ENCODE data around the gene INPP4A. TPM values are rescaled to one million over a fixed set of nuclear protein-coding genes. Genes with fewer than 3 reads are reported as not detected.

The INPP4A gene
- total and polyA plus RNA-seq, 2 of the 13 experiments (the other 11 are each of a cell fraction or from before 2014, with no cell fraction given), result 10.1 to 10.9 TPM

- TF ChIP-seq ZNF710 (CRISPR knock-in tag; IDR thresholded peaks at IDR 0.05; ENCODE audit: borderline replicate concordance), result no peak
- no peak for TF ChIP-seq MIXL1 (CRISPR knock-in tag; IDR thresholded peaks at IDR 0.05)
- no peak for TF ChIP-seq DR1 (CRISPR knock-in tag; IDR thresholded peaks at IDR 0.05)
Measured at GRCh38 chr2:98404556-98405250, 40.0 kb upstream of the INPP4A start (continued).

GRCh38 chr2:98405301-98405700 lies 39.4 kb upstream of the INPP4A start:
- ChIA-PET CTCF (ENCODE audit: low intra/inter-chr PET ratio, low total read pairs) (no interaction called here), POLR2A (no interaction called here)
- Histone ChIP-seq H3K4me3 (replicated peaks in 1 of 3; ENCODE audit: insufficient read depth in 1 of 3, low read depth in 2 of 3, low read length in 3 of 3) (no peak overlapping the region), H3K9ac (ENCODE audit: insufficient read depth, low read depth, low read length) (no peak overlapping the region), H3K9me3 (ENCODE audit: low read length) (no peaks in the 10 kb centered on the region), H3K27me3 (ENCODE audit: control insufficient read depth in 1 of 2, insufficient read depth in 2 of 2, low read length in 2 of 2) (peaks cover 0 to 3% of the 10 kb centered on the region in 2 experiments; a peak in 2 of 5 replicates), H3K36me3 (replicated peaks in 1 of 2; ENCODE audit: control insufficient read depth in 1 of 2, insufficient read depth in 2 of 2, low read length in 2 of 2) (no peaks in the 10 kb centered on the region), H3K4me1 (ENCODE audit: insufficient read depth, low read length) (no peaks in the 10 kb centered on the region), H2AFZ (ENCODE audit: low read length) (no peak overlapping the region), H3K27ac (ENCODE audit: extremely low read length, insufficient read depth, low read length) (no peak overlapping the region), H3K4me2 (ENCODE audit: low read depth, low read length) (no peak overlapping the region), H4K20me1 (ENCODE audit: insufficient read depth, low read length) (no peaks in the 10 kb centered on the region), H3K79me2 (ENCODE audit: insufficient read depth, low read length) (no peaks in the 10 kb centered on the region)
- FAIRE-seq (no peak), ATAC-seq (no peak; the same call in 2 of the 3 replicates), DNase-seq (ENCODE audit: low spot score) (no peak)
- 6% methylated on average over 2 of the region's 2 CpGs for WGBS (ENCODE audit: low lambda C conversion rate)
- intact Hi-C loops (cut with micrococcal nuclease; ENCODE audit: unreplicated experiment) (no loop called here), in situ Hi-C loops (cut with HindIII; ENCODE audit: extremely low pct_ligation_motif_present, low pct_unique_long_range_greater_than_20kb) (loop anchor here (25.0 kb wide), 1 partner anchor 432 kb away; no protein-coding TSS in a partner anchor)
- no TSS peak for BruUV-seq (replicated peaks)
- no peak for TF ChIP-seq HBP1 (CRISPR knock-in tag; IDR thresholded peaks at IDR 0.05; ENCODE audit: low read depth)
- no peak for TF ChIP-seq ZNF318 (CRISPR knock-in tag; IDR thresholded peaks at IDR 0.05)
- no peak for TF ChIP-seq ZNF570 (CRISPR knock-in tag; IDR thresholded peaks at IDR 0.05; ENCODE audit: borderline replicate concordance)
- no peak for TF ChIP-seq FOXJ3 (CRISPR knock-in tag; IDR thresholded peaks at IDR 0.05; ENCODE audit: borderline replicate concordance)
- TF ChIP-seq DNMT1 (CRISPR knock-in tag; IDR thresholded peaks at IDR 0.05), result no peak
- no peak for TF ChIP-seq HMG20A (CRISPR knock-in tag; IDR thresholded peaks at IDR 0.05; ENCODE audit: borderline replicate concordance)
- TF ChIP-seq ZNF549 (CRISPR knock-in tag; IDR thresholded peaks at IDR 0.05), result no peak
- TF ChIP-seq ZNF747 (CRISPR knock-in tag; IDR thresholded peaks at IDR 0.05; ENCODE audit: borderline replicate concordance), result no peak
